ENCODE results near the gene SLC6A16.
"Not testable (repeated sequence)": the region's sequence is repeated elsewhere in the genome, so short reads cannot be mapped to it uniquely, and the experiment has no call there.

The SLC6A16 gene

DNA sequence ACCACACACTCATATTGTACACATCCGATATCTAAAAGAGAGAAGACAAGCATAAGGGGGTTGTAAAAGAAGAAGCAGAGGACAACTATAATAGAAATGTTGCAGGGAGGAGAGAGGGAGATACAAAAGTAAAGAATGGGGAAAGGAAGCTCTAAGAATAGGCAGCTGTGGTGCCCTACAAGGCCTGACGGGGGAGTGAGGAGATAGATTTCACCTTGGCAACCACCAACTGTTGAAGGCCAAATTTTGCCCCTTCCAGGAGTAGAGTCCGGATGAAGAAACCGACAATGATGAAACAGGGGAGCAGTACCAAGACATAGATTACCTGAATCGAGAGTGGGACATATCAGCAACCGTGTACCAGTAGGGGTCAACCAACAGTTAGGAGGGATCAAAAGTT lies 15.9 kb downstream of the SLC6A16 start:
- Histone ChIP-seq H3K9ac (ENCODE audit: low read depth, low read length) (no peak overlapping the region), H3K27me3 (ENCODE audit: control insufficient read depth, insufficient read depth, low read length) (no peaks in the 10 kb centered on the region), H3K36me3 (ENCODE audit: control insufficient read depth, insufficient read depth, low read length) (no peaks in the 10 kb centered on the region), H3K4me1 (ENCODE audit: control insufficient read depth, insufficient read depth, low read length) (no peaks in the 10 kb centered on the region), H3K9me3 (ENCODE audit: control insufficient read depth, insufficient read depth, low read length) (no peaks in the 10 kb centered on the region), H3K4me3 (ENCODE audit: low read depth, low read length) (no peak overlapping the region)

DNA sequence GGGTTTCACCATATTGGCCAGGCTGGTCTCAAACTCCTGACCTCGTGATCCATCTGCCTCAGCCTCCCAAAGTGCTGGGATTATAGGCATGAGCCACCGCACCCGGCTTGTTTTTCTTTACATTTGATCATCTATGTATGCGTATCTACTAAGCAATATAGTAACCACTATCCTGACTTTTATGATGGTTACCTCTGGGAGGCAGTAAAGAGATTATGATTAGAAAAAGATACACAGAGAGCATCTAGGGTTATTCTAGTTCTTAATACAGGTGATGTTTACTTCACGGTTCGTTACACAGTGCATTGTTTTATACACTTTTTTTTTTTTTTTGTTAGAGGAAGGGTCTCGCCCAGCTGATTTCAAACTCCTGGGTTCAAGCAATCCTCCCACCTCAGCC lies 18.3 kb downstream of the SLC6A16 start:
- H3K36me3 ChIP-seq (ENCODE audit: control insufficient read depth, insufficient read depth, low read length); H3K9ac ChIP-seq (ENCODE audit: low read depth, low read length); H3K4me3 ChIP-seq (ENCODE audit: low read depth, low read length); H3K4me1 ChIP-seq (ENCODE audit: control insufficient read depth, insufficient read depth, low read length); H3K27me3 ChIP-seq (ENCODE audit: control insufficient read depth, insufficient read depth, low read length); H3K9me3 ChIP-seq (ENCODE audit: control insufficient read depth, insufficient read depth, low read length): not testable (repeated sequence)

DNA sequence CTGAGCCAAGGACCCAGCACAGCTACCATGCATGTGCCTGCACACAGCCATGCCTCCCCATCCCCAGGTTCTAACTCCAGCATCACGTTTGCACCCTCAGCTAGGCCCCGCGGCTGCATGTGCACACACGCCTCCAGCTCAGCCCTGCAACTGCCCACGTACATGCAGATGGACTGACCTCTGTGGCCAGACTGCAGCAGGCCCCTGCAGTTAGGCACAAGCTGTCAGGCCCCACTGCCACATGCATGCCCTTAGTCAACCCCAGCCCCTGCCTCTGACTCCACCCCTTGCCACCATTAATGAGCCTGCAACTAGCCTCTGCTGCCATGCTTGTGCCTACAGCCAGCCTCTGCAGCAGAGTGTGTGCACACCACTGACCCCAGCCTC lies 23.1 kb downstream of the SLC6A16 start:
- Histone ChIP-seq H3K4me1 (ENCODE audit: control insufficient read depth, insufficient read depth, low read length) (no peaks in the 10 kb centered on the region), H3K4me3 (ENCODE audit: low read depth, low read length) (no peak overlapping the region), H3K36me3 (ENCODE audit: control insufficient read depth, insufficient read depth, low read length) (no peaks in the 10 kb centered on the region), H3K9ac (ENCODE audit: low read depth, low read length) (no peak overlapping the region), H3K9me3 (ENCODE audit: control insufficient read depth, insufficient read depth, low read length) (no peaks in the 10 kb centered on the region), H3K27me3 (ENCODE audit: control insufficient read depth, insufficient read depth, low read length) (no peaks in the 10 kb centered on the region)

DNA sequence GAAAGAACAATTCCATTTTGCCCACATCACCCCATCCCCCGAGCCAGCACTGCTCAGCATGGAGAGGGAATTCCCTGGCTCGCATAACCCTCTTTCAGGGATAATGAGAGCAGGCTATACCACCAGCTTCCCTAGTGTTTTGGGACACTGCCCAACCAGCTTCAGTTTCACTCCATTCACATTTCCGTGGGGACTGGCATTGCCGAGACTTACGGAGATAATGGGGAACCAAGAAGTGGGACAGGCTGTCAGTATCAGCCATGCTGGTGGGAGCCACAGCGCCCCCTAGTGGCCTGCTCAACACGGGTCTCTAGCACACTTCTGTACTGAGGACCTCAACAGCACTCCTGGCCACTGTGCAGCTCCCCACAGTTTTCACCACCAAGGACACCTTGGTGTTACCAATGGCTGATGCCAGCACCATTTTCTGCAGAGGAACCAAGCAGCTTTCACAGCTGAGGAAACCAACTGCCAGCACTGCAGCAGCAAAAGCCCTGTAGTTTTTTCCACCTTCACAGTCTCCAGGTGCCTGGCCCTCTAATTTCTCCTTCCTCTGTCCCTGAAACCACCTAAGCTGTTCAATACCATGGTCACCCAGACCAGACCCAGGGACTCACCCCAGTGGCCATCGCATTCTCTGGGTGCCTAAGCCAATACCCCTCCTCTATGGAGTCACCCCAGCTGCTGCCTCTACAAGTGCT lies 23.7 kb downstream of the SLC6A16 start:
- Histone ChIP-seq H3K4me3 (ENCODE audit: low read depth, low read length) (peak overlapping the region; percentile 43), H3K9me3 (ENCODE audit: control insufficient read depth, insufficient read depth, low read length) (no peaks in the 10 kb centered on the region), H3K36me3 (ENCODE audit: control insufficient read depth, insufficient read depth, low read length) (no peaks in the 10 kb centered on the region), H3K9ac (ENCODE audit: low read depth, low read length) (no peak overlapping the region), H3K27me3 (ENCODE audit: control insufficient read depth, insufficient read depth, low read length) (no peaks in the 10 kb centered on the region), H3K4me1 (ENCODE audit: control insufficient read depth, insufficient read depth, low read length) (no peaks in the 10 kb centered on the region)

DNA sequence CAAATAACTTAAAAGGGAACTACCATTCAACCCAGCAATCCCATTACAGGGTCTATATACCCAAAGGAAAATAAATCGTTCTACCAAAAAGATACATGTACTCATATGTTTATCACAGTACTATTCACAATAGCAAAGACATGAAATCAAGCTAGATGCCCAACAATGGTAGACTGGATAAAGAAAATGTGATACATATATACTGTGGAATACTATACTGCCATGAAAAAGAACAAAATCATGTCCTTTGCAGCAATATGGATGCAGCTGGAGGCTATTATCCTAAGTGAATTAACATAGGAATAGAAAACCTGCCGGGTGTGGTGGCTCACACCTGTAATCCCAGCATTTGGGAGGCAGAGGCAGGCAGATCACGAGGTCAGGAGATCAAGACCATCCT lies 26.3 kb downstream of the SLC6A16 start:
- not testable (repeated sequence) for H3K27me3 ChIP-seq (ENCODE audit: control insufficient read depth, insufficient read depth, low read length); H3K9me3 ChIP-seq (ENCODE audit: control insufficient read depth, insufficient read depth, low read length); H3K4me1 ChIP-seq (ENCODE audit: control insufficient read depth, insufficient read depth, low read length); H3K4me3 ChIP-seq (ENCODE audit: low read depth, low read length); H3K36me3 ChIP-seq (ENCODE audit: control insufficient read depth, insufficient read depth, low read length); H3K9ac ChIP-seq (ENCODE audit: low read depth, low read length)

DNA sequence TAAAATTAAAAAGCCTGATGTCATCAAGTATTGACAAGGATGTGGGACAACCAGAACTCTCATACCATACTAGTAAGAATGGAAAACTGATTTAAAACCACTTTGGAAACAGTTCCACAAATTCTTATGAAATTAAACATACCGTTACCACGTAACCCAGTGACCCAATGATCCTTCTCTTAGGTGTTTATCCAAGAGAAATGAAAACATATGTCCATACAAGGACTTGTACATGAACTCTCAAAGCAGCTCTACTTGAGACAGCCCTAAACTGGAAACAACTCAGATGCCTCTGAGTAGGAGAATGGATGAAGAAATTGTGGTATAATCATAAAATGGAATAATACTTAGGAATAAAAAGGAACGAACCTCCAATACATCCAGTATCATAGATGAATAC lies 27.6 kb downstream of the SLC6A16 start:
- no peaks in the 10 kb centered on the region for H3K27me3 ChIP-seq (ENCODE audit: control insufficient read depth, insufficient read depth, low read length)

DNA sequence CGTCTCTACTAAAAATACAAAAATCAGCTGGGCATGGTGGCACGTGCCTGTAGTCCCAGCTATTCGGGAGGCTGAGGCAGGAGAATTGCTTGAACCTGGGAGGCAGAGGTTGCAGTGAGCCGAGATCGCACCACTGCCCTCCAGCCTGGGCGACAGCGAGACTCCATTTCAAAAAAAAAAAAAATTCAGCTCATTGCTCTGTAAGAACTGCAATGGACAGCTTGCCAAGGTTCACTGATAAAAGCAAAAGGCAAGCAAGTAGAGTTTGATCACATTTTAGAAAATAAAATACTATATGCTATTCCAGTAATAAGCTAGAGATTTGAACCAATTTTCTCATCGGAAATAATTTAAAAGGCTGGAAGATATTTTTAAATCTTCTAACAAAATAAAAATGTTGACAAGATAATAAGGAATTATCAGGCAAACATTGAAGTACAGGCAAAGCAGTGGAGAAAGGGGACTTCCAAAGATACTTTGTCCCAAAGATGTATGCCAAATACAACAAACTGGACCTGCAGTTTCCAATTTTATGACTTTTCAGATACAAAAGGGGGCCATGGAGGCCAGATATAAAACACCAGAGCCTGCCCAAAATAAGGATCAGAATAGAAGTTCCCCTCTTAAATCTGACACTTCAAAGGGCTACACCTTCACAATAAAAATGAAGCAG lies 29.6 kb downstream of the SLC6A16 start:
- no peak overlapping the region for H3K9ac ChIP-seq (ENCODE audit: low read depth, low read length)
- H3K36me3 ChIP-seq (ENCODE audit: control insufficient read depth, insufficient read depth, low read length), result no peaks in the 10 kb centered on the region
- no peaks in the 10 kb centered on the region for H3K27me3 ChIP-seq (ENCODE audit: control insufficient read depth, insufficient read depth, low read length)
- H3K9me3 ChIP-seq (ENCODE audit: control insufficient read depth, insufficient read depth, low read length), result no peaks in the 10 kb centered on the region
- H3K4me3 ChIP-seq (ENCODE audit: low read depth, low read length), result no peak overlapping the region
- no peaks in the 10 kb centered on the region for H3K4me1 ChIP-seq (ENCODE audit: control insufficient read depth, insufficient read depth, low read length)

More for the DNA sequence above, 27.6 kb downstream of the SLC6A16 start:
- no peak overlapping the region for H3K9ac ChIP-seq (ENCODE audit: low read depth, low read length)
- no peaks in the 10 kb centered on the region for H3K4me1 ChIP-seq (ENCODE audit: control insufficient read depth, insufficient read depth, low read length)
- no peak overlapping the region for H3K4me3 ChIP-seq (ENCODE audit: low read depth, low read length)
- H3K9me3 ChIP-seq (ENCODE audit: control insufficient read depth, insufficient read depth, low read length), result no peaks in the 10 kb centered on the region
- no peaks in the 10 kb centered on the region for H3K36me3 ChIP-seq (ENCODE audit: control insufficient read depth, insufficient read depth, low read length)

DNA sequence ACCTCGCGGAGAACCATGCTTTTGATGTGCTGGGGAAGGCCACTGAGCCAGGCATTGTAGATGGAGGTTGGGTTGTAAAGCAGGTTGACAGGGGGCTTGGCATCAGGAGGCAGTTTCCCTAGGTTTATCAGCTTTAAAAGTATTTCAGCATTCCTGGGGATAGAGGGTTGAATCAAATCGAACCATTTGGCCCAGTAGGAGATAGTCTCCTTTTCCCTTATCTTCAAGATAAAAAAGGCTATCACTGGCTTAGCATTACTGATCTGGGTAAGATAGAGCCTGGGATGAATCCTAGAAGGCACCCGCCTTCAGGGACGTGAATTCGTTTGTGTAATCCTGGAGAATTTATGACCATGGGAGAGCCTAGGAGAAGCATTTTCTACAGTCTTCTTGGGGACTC lies 30.6 kb downstream of the SLC6A16 start:
- Histone ChIP-seq H3K4me3 (ENCODE audit: low read depth, low read length) (no peak overlapping the region), H3K27me3 (ENCODE audit: control insufficient read depth, insufficient read depth, low read length) (no peaks in the 10 kb centered on the region)

DNA sequence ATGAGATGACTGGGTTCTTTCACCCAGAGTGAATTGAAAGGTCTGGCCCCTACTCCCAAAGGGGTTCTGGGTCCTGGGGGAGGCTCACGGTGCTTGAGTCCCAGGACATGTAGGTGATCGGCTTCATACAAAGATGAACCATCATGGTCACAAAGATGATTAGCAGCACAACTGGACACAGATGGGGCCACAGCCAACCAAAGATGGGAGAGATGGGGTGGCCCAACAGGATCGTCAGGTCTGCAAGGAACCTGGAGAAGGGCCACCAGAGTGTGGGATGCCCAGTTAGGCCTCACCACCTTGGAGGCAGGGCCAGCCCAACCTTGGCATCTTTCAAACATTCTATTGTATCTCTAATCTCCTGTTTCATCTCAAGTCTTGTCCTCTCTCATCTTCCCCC lies 34.5 kb downstream of the SLC6A16 start:
- no peak overlapping the region for H3K9ac ChIP-seq (ENCODE audit: low read depth, low read length)
- no peaks in the 10 kb centered on the region for H3K36me3 ChIP-seq (ENCODE audit: control insufficient read depth, insufficient read depth, low read length)
- no peaks in the 10 kb centered on the region for H3K27me3 ChIP-seq (ENCODE audit: control insufficient read depth, insufficient read depth, low read length)
- H3K9me3 ChIP-seq (ENCODE audit: control insufficient read depth, insufficient read depth, low read length), result no peaks in the 10 kb centered on the region
- H3K4me1 ChIP-seq (ENCODE audit: control insufficient read depth, insufficient read depth, low read length), result no peaks in the 10 kb centered on the region
- H3K4me3 ChIP-seq (ENCODE audit: low read depth, low read length), result no peak overlapping the region

More for the DNA sequence above, 30.6 kb downstream of the SLC6A16 start:
- H3K9me3 ChIP-seq (ENCODE audit: control insufficient read depth, insufficient read depth, low read length), result no peaks in the 10 kb centered on the region
- H3K36me3 ChIP-seq (ENCODE audit: control insufficient read depth, insufficient read depth, low read length), result no peaks in the 10 kb centered on the region
- H3K4me1 ChIP-seq (ENCODE audit: control insufficient read depth, insufficient read depth, low read length), result no peaks in the 10 kb centered on the region
- no peak overlapping the region for H3K9ac ChIP-seq (ENCODE audit: low read depth, low read length)

DNA sequence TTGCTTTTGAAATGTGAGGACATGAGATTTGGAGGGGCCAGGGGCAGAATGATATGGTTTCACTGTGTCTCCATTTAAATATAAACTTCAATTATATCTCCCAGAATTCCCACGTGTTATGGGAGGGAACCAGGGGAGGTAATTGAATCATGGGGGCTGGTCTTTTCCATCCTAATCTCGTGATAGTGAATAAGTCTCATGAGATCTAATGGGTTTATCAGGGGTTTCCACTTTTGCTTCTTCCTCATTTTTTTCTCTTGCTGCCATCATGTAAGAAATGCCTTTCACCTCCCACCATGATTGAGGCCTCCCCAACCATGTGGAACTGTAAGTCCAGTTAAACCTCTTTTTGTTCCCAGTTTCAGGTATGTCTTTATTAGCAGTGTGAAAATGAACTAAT lies 35.7 kb downstream of the SLC6A16 start:
- not testable (repeated sequence) for H3K4me1 ChIP-seq (ENCODE audit: control insufficient read depth, insufficient read depth, low read length); H3K9ac ChIP-seq (ENCODE audit: low read depth, low read length); H3K36me3 ChIP-seq (ENCODE audit: control insufficient read depth, insufficient read depth, low read length); H3K9me3 ChIP-seq (ENCODE audit: control insufficient read depth, insufficient read depth, low read length); H3K4me3 ChIP-seq (ENCODE audit: low read depth, low read length); H3K27me3 ChIP-seq (ENCODE audit: control insufficient read depth, insufficient read depth, low read length)

DNA sequence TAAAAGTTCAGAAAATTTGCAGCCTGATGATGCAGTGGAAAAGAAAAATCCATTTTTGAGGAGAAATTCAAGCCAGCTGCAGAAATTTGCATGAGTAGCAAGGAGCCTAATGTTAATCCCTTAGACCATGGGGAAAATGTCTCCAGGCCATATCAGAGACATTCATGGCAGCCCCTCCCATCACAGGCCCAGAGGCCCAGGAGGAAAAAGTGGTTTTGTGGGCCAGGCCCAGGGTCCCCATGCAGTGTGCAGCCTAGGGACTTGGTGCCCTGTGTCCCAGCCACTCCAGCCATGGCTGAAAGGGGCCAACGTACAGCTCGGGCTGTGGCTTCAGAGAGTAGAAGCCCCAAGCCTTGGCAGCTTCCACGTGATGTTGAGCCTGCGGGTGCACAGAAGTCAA lies 36.8 kb downstream of the SLC6A16 start:
- H3K36me3 ChIP-seq (ENCODE audit: control insufficient read depth, insufficient read depth, low read length); H3K9me3 ChIP-seq (ENCODE audit: control insufficient read depth, insufficient read depth, low read length); H3K27me3 ChIP-seq (ENCODE audit: control insufficient read depth, insufficient read depth, low read length); H3K9ac ChIP-seq (ENCODE audit: low read depth, low read length); H3K4me3 ChIP-seq (ENCODE audit: low read depth, low read length); H3K4me1 ChIP-seq (ENCODE audit: control insufficient read depth, insufficient read depth, low read length): not testable (repeated sequence)

DNA sequence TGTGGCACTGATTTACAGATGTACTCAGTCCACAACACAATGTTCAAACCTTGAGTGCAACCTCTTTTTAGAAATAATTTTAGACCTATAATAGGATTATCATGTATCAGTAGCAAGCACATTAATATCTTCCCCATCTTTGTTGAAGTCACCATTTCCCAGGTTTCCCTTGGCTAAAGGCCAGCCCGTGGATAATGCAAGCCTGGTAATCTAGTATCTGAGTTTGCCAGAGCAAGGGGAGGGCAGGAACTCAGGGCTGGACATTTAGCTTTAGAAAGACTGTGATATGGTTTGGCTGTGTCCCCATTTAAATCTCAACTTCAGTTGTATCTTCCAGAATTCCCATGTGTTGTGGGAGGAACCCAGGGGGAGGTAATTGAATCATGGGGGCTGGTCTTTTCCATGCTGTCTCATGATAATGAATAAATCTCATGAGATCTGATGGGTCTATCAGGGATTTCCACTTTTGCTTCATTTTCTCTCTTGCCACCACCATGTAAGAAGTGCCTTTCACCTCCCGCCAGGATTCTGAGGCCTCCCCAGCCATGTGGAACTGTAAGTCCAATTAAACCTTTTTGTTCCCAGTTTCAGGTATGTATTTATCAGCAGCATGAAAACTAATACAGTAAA lies 37.7 kb downstream of the SLC6A16 start:
- H3K27me3 ChIP-seq (ENCODE audit: control insufficient read depth, insufficient read depth, low read length), result no peaks in the 10 kb centered on the region
- no peaks in the 10 kb centered on the region for H3K36me3 ChIP-seq (ENCODE audit: control insufficient read depth, insufficient read depth, low read length)
- no peak overlapping the region for H3K9ac ChIP-seq (ENCODE audit: low read depth, low read length)
- no peaks in the 10 kb centered on the region for H3K4me1 ChIP-seq (ENCODE audit: control insufficient read depth, insufficient read depth, low read length)
- no peaks in the 10 kb centered on the region for H3K9me3 ChIP-seq (ENCODE audit: control insufficient read depth, insufficient read depth, low read length)
- no peak overlapping the region for H3K4me3 ChIP-seq (ENCODE audit: low read depth, low read length)

Measured in iPS-15b (cell line).